DND-41 (cell line): ENCODE results near the gene IFI27L2.
"Not testable (repeated sequence)": the region's sequence is repeated elsewhere in the genome, so short reads cannot be mapped to it uniquely, and the experiment has no call there.

ENCODE experiments used
- ATAC-seq: fragments of 200-7000 bp; cut with Tn5 transposase; 3 replicates; pipeline ENCODE4 v1.9.1; 2021; ENCODE audit warnings: low read depth; ENCODE audit not compliant: insufficient read depth
- DNase-seq: peaks from one replicate; pipeline ENCODE4 v3.0.0-alpha.2; 2020
- H2AFZ ChIP-seq: 2 replicates; pipeline ENCODE4 v1.6.0; 2012; ENCODE audit warnings: low read depth, low read length
- H3K27ac ChIP-seq: 2 replicates; pipeline ENCODE4 v1.5.1; 2012; ENCODE audit warnings: low read length, inconsistent platforms
- H3K27me3 ChIP-seq: fragments of 200-600 bp; sonication (generic); 2 replicates; pipeline ENCODE4 v1.6.0; 2012; ENCODE audit warnings: low read length, mild to moderate bottlenecking, inconsistent platforms; ENCODE audit not compliant: insufficient read depth, poor library complexity
- H3K36me3 ChIP-seq: 2 replicates; pipeline ENCODE4 v1.5.1; 2012; ENCODE audit warnings: low read length, inconsistent platforms; ENCODE audit not compliant: insufficient read depth
- H3K4me1 ChIP-seq: 2 replicates; pipeline ENCODE4 v1.5.1; 2012; ENCODE audit warnings: mild to moderate bottlenecking, low read length; ENCODE audit not compliant: insufficient read depth
- H3K4me2 ChIP-seq: 2 replicates; pipeline ENCODE4 v1.6.0; 2012; ENCODE audit warnings: mild to moderate bottlenecking, moderate library complexity, low read length, inconsistent platforms; ENCODE audit not compliant: insufficient read depth
- H3K4me3 ChIP-seq, 2 experiments: fragments of 200-600 bp in 1 of 2; shearing (Covaris generic) in 1 of 2; 2 replicates each; pipeline ENCODE4 v1.5.1; 2012 to 2016; ENCODE audit warnings: inconsistent platforms in 2 of 2, low read length in 2 of 2, mild to moderate bottlenecking in 2 of 2, low read depth in 1 of 2, moderate library complexity in 1 of 2
- H3K79me2 ChIP-seq: 2 replicates; pipeline ENCODE4 v1.6.0; 2012; ENCODE audit warnings: low read length, inconsistent platforms; ENCODE audit not compliant: insufficient read depth
- H3K9ac ChIP-seq: 2 replicates; pipeline ENCODE4 v1.6.0; 2012; ENCODE audit warnings: low read depth, mild to moderate bottlenecking, inconsistent platforms, low read length, moderate library complexity
- H3K9me3 ChIP-seq: 2 replicates; pipeline ENCODE4 v1.5.1; 2012; ENCODE audit warnings: low read length, moderate library complexity, mild to moderate bottlenecking, inconsistent platforms; ENCODE audit not compliant: insufficient read depth, severe bottlenecking
- H4K20me1 ChIP-seq: 2 replicates; pipeline ENCODE4 v1.6.0; 2012; ENCODE audit warnings: low read length; ENCODE audit not compliant: insufficient read depth
- CTCF ChIP-seq: IDR thresholded peaks from 2 replicates; pipeline ENCODE4 v1.5.1; 2012; ENCODE audit warnings: borderline replicate concordance, low read length, moderate library complexity, mild to moderate bottlenecking; ENCODE audit not compliant: poor library complexity, severe bottlenecking; ENCODE audit errors: extremely low read depth
- EZH2 ChIP-seq: IDR thresholded peaks from 3 replicates; pipeline ENCODE4 v1.6.1; 2012; ENCODE audit warnings: borderline replicate concordance, low read depth, mild to moderate bottlenecking, moderate library complexity, low read length, inconsistent platforms; ENCODE audit not compliant: severe bottlenecking

Gene IFI27L2

GRCh38 chr14:94157197-94157596, 27.8 kb upstream of the IFI27L2 start:
- TF ChIP-seq EZH2 (no peak), CTCF (no peak)
- H2AFZ ChIP-seq: no peak overlapping the region
- DNase-seq: no peak

GRCh38 chr14:94156143-94156542, 26.7 kb upstream of the IFI27L2 start:
- not testable (repeated sequence) for H3K9ac ChIP-seq, H3K79me2 ChIP-seq, H3K4me1 ChIP-seq, H3K27me3 ChIP-seq, H3K36me3 ChIP-seq, H3K9me3 ChIP-seq, H3K4me2 ChIP-seq, H2AFZ ChIP-seq, ATAC-seq, DNase-seq, H4K20me1 ChIP-seq, H3K27ac ChIP-seq, H3K4me3 ChIP-seq

More at GRCh38 chr14:94157197-94157596, 27.8 kb upstream of the IFI27L2 start:
- Histone ChIP-seq H3K4me1 (peaks cover 3% of the 10 kb centered on the region; the same call in 1 of the 2 replicates), H3K36me3 (no peaks in the 10 kb centered on the region), H3K9ac (no peak overlapping the region), H4K20me1 (no peaks in the 10 kb centered on the region), H3K9me3 (no peaks in the 10 kb centered on the region), H3K4me2 (no peak overlapping the region), H3K4me3 (no peak overlapping the region), H3K27ac (no peak overlapping the region), H3K27me3 (peaks cover 8% of the 10 kb centered on the region), H3K79me2 (no peaks in the 10 kb centered on the region)
- no peak for ATAC-seq

- H3K9me3 ChIP-seq: no peaks in the 10 kb centered on the region
- no peak overlapping the region for H3K4me3 ChIP-seq
- no peak overlapping the region for H3K4me2 ChIP-seq
- no peaks in the 10 kb centered on the region for H3K36me3 ChIP-seq
- H3K4me1 ChIP-seq: no peaks in the 10 kb centered on the region
- H3K27me3 ChIP-seq: peaks cover 8% of the 10 kb centered on the region
- no peaks in the 10 kb centered on the region for H3K79me2 ChIP-seq
- H3K9ac ChIP-seq: no peak overlapping the region
- no peak overlapping the region for H3K27ac ChIP-seq
- DNase-seq (no peak), ATAC-seq (no peak)
- no peaks in the 10 kb centered on the region for H4K20me1 ChIP-seq
- TF ChIP-seq CTCF (no peak), EZH2 (no peak)
- H2AFZ ChIP-seq: no peak overlapping the region
Measured at GRCh38 chr14:94153750-94154342, 24.4 kb upstream of the IFI27L2 start.

GRCh38 chr14:94152676-94153075, 23.3 kb upstream of the IFI27L2 start:
- Histone ChIP-seq H3K79me2 (no peaks in the 10 kb centered on the region), H3K9ac (no peak overlapping the region), H3K4me2 (no peak overlapping the region), H2AFZ (no peak overlapping the region), H3K9me3 (no peaks in the 10 kb centered on the region), H3K27me3 (peaks cover 2% of the 10 kb centered on the region), H3K27ac (no peak overlapping the region), H3K36me3 (no peaks in the 10 kb centered on the region), H3K4me3 (no peak overlapping the region), H4K20me1 (no peaks in the 10 kb centered on the region), H3K4me1 (no peaks in the 10 kb centered on the region)
- ATAC-seq (no peak), DNase-seq (no peak)
- TF ChIP-seq EZH2 (no peak), CTCF (no peak)
